ENCODE measurements around the gene GPR35.

GRCh38 chr2:240645346-240645745 lies 20.1 kb downstream of the GPR35 start:
- TF ChIP-seq CTCF (conservative IDR thresholded peaks at IDR 0.05 in 1 of 2, IDR thresholded peaks at IDR 0.05 in 1 of 2; ENCODE audit: low read depth in 1 of 2, low read length in 2 of 2) (no peak), EZH2 (IDR thresholded peaks at IDR 0.05; ENCODE audit: low read length, missing control alignments) (no peak)
